Breast epithelium (tissue), 3 donors: ENCODE data around the gene KLF7.

Source experiments
- POLR2A ChIP-seq: fragments of 450-650 bp; IDR thresholded peaks from one replicate; pipeline ENCODE4 v1.6.1; 2016; ENCODE audit warnings: antibody characterized with exemption, mild to moderate bottlenecking, moderate library complexity
- POLR2AphosphoS5 ChIP-seq, 3 donors: sonication (generic); formaldehyde crosslinking; IDR thresholded peaks; one replicate each; pipeline ENCODE4 v1.6.1; 2017; ENCODE audit warnings: antibody characterized with exemption in 3 of 3
- TF ChIP-seq, protein P1 (sequence below), 3 donors: fragments of 450-650 bp; IDR thresholded peaks; one replicate each; pipeline ENCODE4 v1.5.1; 2016 to 2017; ENCODE audit warnings: antibody characterized with exemption in 3 of 3, mild to moderate bottlenecking in 3 of 3, moderate library complexity in 3 of 3

DNA sequence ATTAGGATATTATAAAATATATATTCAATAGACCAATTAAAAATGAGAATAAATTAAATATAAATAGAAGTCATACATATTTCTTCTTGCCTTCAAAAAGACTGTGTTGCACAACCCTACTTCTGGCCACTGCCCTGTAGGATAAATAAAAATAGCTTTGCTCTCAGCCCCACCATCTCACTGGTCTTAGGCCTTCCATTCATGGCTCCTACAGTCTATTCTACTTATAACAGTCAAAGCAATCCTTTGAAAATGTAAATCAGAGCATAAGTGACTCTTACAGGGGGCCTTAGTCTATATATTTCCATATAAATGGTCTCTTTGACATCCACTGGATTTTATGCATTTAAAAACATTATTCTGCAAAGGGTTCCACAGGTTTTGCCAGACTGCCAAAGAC is 72.9 kb downstream of the KLF7 start:
- TF ChIP-seq, protein P1, sequence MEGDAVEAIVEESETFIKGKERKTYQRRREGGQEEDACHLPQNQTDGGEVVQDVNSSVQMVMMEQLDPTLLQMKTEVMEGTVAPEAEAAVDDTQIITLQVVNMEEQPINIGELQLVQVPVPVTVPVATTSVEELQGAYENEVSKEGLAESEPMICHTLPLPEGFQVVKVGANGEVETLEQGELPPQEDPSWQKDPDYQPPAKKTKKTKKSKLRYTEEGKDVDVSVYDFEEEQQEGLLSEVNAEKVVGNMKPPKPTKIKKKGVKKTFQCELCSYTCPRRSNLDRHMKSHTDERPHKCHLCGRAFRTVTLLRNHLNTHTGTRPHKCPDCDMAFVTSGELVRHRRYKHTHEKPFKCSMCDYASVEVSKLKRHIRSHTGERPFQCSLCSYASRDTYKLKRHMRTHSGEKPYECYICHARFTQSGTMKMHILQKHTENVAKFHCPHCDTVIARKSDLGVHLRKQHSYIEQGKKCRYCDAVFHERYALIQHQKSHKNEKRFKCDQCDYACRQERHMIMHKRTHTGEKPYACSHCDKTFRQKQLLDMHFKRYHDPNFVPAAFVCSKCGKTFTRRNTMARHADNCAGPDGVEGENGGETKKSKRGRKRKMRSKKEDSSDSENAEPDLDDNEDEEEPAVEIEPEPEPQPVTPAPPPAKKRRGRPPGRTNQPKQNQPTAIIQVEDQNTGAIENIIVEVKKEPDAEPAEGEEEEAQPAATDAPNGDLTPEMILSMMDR (IDR thresholded peaks at IDR 0.05), result no peak
- no peak for TF ChIP-seq POLR2A
- TF ChIP-seq POLR2AphosphoS5 (IDR thresholded peaks at IDR 0.05), result no peak
